H1 (cell line): ENCODE measurements around the gene ZRANB1. TPM values are rescaled to one million over a fixed set of nuclear protein-coding genes. Genes with fewer than 3 reads are reported as not detected.

ENCODE experiments used
- ATF2 ChIP-seq: IDR thresholded peaks from 2 replicates; pipeline ENCODE4 v1.6.1; 2012; ENCODE audit warnings: low read length, inconsistent platforms
- polyA plus RNA-seq, 7 experiments: library from polyadenylated mRNA; depleted of rRNA in 3 of 7; stranded (reverse) in 5 of 7; unstranded in 2 of 7; fragments of >200 nt in 5 of 7; fragments of 200-250 nt in 2 of 7; gene quantifications; 1 replicate in 5 of 7; 2 replicates in 1 of 7; 4 replicates in 1 of 7; pipeline versions ENCODE4 v1.2.1 to v1.2.3, GENCODE V29; 2011 to 2013; ENCODE audit warnings: missing spikeins in 2 of 7, mixed read lengths in 2 of 7
- total RNA-seq: library from RNA; stranded (reverse); fragmentation: NEBNext Ultra II Directional; extraction: Animal tissue kit (Norgen Biotek cat#: 25700); gene quantifications from 2 replicates; pipeline ENCODE4 v1.2.1, GENCODE V29; 2021

ZRANB1 gene
- total and polyA plus RNA-seq, 2 of the 8 experiments (the other 6 are each of a cell fraction or from before 2014, with no cell fraction given): 6.1 to 19.9 TPM

GRCh38 chr10:125022671-125023070 lies 80.7 kb downstream of the ZRANB1 start (continued):
- no peak for TF ChIP-seq ATF2
